ENCODE measurements around the gene ARMH2. TPM values are rescaled to one million over a fixed set of nuclear protein-coding genes. Genes with fewer than 3 reads are reported as not detected.

ARMH2 gene
- total RNA-seq, 1 experiment from 2014 or later = not detected

DNA sequence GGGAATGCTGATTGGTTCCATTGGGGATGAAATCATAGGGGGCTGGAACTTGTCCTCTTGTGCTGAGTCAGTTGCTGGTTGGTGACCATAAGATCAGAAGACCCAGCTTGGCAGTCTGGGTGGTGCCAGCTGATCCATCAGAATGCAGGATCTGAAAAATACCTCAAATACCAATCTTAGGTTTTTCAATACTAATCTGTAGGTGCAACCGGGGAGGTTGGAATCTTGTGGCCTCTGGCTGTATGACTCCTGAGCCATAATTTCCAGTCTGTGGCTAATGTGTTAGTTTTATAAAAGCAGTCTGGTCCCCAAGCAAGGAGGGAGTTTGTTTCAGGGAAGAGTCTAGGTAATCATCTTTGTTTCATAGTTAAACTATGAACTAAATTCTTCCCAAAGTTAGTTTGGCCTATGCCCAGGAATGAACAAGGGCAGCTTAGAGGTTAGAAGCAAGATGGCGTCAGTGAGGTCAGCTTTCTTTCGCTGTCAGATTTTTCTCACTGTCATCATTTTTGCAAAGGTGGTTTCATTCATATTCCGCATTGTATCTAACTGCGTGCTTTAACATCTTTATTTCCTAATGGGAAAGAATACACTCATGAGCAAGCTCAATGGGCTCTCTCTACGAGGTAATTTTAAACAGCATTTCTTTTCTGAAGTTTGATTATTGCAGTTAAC lies 2.0 kb downstream of the ARMH2 start:
- intact Hi-C loops (cut with micrococcal nuclease; ENCODE audit: unreplicated experiment) = no loop called here
- Mint-ChIP-seq H3K27ac (ENCODE audit: unreplicated experiment) (no peak overlapping the region), H3K4me3 (ENCODE audit: unreplicated experiment) (no peak overlapping the region), H3K4me1 (ENCODE audit: low read depth, unreplicated experiment) (no peaks in the 10 kb centered on the region), H3K36me3 (ENCODE audit: insufficient read depth, unreplicated experiment) (no peaks in the 10 kb centered on the region), H3K27me3 (ENCODE audit: insufficient read depth, unreplicated experiment) (no peaks in the 10 kb centered on the region), H3K9me3 (ENCODE audit: unreplicated experiment) (no peaks in the 10 kb centered on the region)
- Histone ChIP-seq H3K27me3 (replicated peaks; ENCODE audit: control insufficient read depth, insufficient read depth, low read length) (no peaks in the 10 kb centered on the region), H3K4me1 (no peaks in the 10 kb centered on the region), H3K9me3 (no peaks in the 10 kb centered on the region), H3K4me3 (ENCODE audit: low read depth, low read length) (no peak overlapping the region), H3K36me3 (ENCODE audit: control insufficient read depth, insufficient read depth, low read length) (no peaks in the 10 kb centered on the region)
- ChIA-PET CTCF (no interaction called here), POLR2A (no interaction called here)
- no peak for DNase-seq
- TF ChIP-seq, protein P1, sequence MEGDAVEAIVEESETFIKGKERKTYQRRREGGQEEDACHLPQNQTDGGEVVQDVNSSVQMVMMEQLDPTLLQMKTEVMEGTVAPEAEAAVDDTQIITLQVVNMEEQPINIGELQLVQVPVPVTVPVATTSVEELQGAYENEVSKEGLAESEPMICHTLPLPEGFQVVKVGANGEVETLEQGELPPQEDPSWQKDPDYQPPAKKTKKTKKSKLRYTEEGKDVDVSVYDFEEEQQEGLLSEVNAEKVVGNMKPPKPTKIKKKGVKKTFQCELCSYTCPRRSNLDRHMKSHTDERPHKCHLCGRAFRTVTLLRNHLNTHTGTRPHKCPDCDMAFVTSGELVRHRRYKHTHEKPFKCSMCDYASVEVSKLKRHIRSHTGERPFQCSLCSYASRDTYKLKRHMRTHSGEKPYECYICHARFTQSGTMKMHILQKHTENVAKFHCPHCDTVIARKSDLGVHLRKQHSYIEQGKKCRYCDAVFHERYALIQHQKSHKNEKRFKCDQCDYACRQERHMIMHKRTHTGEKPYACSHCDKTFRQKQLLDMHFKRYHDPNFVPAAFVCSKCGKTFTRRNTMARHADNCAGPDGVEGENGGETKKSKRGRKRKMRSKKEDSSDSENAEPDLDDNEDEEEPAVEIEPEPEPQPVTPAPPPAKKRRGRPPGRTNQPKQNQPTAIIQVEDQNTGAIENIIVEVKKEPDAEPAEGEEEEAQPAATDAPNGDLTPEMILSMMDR (IDR thresholded peaks at IDR 0.05; ENCODE audit: insufficient read depth in 1 of 2, low read depth in 1 of 2, low read length in 1 of 2, severe bottlenecking in 1 of 2, unreplicated experiment in 1 of 2) = no peak
- no TSS peak for BruUV-seq (replicated peaks)

DNA sequence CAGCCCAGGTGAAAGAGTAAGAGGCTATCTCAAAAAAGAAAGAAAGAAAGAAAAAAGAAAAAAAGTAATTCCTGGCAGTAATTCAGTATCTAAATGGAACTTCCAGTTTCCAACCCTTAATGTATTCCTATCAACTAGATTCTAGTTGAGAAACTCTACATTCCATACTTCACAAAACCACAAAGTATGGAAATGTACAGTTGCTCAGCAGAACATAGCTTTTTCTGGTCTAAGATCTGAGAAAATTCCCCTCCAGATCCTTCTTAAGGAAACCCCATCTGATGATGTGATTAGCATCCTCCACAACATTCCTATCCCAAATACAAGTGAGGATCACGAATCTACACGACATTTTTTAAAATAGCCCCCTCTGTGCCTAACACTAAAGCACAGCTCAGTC lies 3.6 kb downstream of the ARMH2 start:
- no peaks in the 10 kb centered on the region for H3K9me3 ChIP-seq

DNA sequence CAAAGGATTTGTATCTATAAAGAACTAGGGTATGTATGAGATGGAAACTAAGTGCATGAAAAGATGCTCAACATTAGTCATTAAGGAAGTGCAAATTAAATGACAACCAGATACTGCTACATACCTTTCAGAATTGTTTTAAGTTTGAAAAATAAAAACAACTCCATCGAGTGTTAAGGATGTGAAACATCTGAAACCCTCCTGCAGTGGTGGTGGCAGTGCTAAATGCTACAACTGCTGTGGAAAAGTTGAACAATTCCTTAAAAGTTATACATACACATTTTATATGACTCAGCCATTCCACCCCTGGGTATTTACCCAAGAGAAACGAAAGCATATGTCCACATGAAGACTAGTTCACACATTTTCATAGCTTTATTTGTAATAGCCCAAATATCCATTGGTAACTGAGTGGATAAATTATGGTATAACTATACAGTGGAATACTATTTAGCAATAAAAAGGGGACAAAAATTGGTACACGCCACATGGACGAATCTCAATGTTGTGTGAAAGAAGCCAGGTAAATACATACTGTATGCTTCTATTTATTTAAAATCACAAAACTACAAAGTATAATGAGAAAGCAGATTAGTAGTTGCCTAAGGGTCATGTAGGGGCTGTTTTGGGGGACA lies 10.6 kb downstream of the ARMH2 start:
- no peak overlapping the region for H3K4me3 Mint-ChIP-seq (ENCODE audit: unreplicated experiment)
- no peaks in the 10 kb centered on the region for H3K9me3 ChIP-seq
- no peaks in the 10 kb centered on the region for H3K4me1 ChIP-seq
- TF ChIP-seq, protein P1 (IDR thresholded peaks at IDR 0.05; ENCODE audit: insufficient read depth in 1 of 2, low read depth in 1 of 2, low read length in 1 of 2, severe bottlenecking in 1 of 2, unreplicated experiment in 1 of 2) = no peak
- no peaks in the 10 kb centered on the region for H3K27me3 ChIP-seq (replicated peaks; ENCODE audit: control insufficient read depth, insufficient read depth, low read length)
- no peak overlapping the region for H3K4me3 ChIP-seq (ENCODE audit: low read depth, low read length)
- H3K27ac Mint-ChIP-seq (ENCODE audit: unreplicated experiment) = no peak overlapping the region
- H3K4me1 Mint-ChIP-seq (ENCODE audit: low read depth, unreplicated experiment) = no peaks in the 10 kb centered on the region
- H3K27me3 Mint-ChIP-seq (ENCODE audit: insufficient read depth, unreplicated experiment) = no peaks in the 10 kb centered on the region
- H3K9me3 Mint-ChIP-seq (ENCODE audit: unreplicated experiment) = no peaks in the 10 kb centered on the region
- CTCF ChIA-PET = no interaction called here
- intact Hi-C loops (cut with micrococcal nuclease; ENCODE audit: unreplicated experiment) = no loop called here
- peaks cover 51% of the 10 kb centered on the region for H3K36me3 Mint-ChIP-seq (ENCODE audit: insufficient read depth, unreplicated experiment)
- no peak for DNase-seq
- BruUV-seq (replicated peaks) = no TSS peak
- POLR2A ChIA-PET = no interaction called here
- H3K36me3 ChIP-seq (ENCODE audit: control insufficient read depth, insufficient read depth, low read length) = no peaks in the 10 kb centered on the region; the same call in 1 of the 2 replicates

More for the DNA sequence above, 3.6 kb downstream of the ARMH2 start:
- Mint-ChIP-seq H3K4me3 (ENCODE audit: unreplicated experiment) (no peak overlapping the region), H3K27me3 (ENCODE audit: insufficient read depth, unreplicated experiment) (no peaks in the 10 kb centered on the region), H3K4me1 (ENCODE audit: low read depth, unreplicated experiment) (no peaks in the 10 kb centered on the region), H3K27ac (ENCODE audit: unreplicated experiment) (no peak overlapping the region), H3K36me3 (ENCODE audit: insufficient read depth, unreplicated experiment) (no peaks in the 10 kb centered on the region), H3K9me3 (ENCODE audit: unreplicated experiment) (no peaks in the 10 kb centered on the region)
- TF ChIP-seq, protein P1 (IDR thresholded peaks at IDR 0.05; ENCODE audit: insufficient read depth in 1 of 2, low read depth in 1 of 2, low read length in 1 of 2, severe bottlenecking in 1 of 2, unreplicated experiment in 1 of 2) = no peak
- H3K4me1 ChIP-seq = no peaks in the 10 kb centered on the region
- intact Hi-C loops (cut with micrococcal nuclease; ENCODE audit: unreplicated experiment) = no loop called here
- DNase-seq = no peak
- H3K4me3 ChIP-seq (ENCODE audit: low read depth, low read length) = no peak overlapping the region
- no peaks in the 10 kb centered on the region for H3K36me3 ChIP-seq (ENCODE audit: control insufficient read depth, insufficient read depth, low read length)
- ChIA-PET CTCF (no interaction called here), POLR2A (no interaction called here)
- no TSS peak for BruUV-seq (replicated peaks)
- no peaks in the 10 kb centered on the region for H3K27me3 ChIP-seq (replicated peaks; ENCODE audit: control insufficient read depth, insufficient read depth, low read length)
